ENCODE data around the gene MDK. TPM values are rescaled to one million over a fixed set of nuclear protein-coding genes. Genes with fewer than 3 reads are reported as not detected.
A peak's percentile ranks its signal among the peaks of the same experiment; 100 is the strongest.

Gene MDK
- total and polyA plus RNA-seq, 2 of the 13 experiments (the other 11 are each of a cell fraction or from before 2014, with no cell fraction given): 312 to 407 TPM

DNA sequence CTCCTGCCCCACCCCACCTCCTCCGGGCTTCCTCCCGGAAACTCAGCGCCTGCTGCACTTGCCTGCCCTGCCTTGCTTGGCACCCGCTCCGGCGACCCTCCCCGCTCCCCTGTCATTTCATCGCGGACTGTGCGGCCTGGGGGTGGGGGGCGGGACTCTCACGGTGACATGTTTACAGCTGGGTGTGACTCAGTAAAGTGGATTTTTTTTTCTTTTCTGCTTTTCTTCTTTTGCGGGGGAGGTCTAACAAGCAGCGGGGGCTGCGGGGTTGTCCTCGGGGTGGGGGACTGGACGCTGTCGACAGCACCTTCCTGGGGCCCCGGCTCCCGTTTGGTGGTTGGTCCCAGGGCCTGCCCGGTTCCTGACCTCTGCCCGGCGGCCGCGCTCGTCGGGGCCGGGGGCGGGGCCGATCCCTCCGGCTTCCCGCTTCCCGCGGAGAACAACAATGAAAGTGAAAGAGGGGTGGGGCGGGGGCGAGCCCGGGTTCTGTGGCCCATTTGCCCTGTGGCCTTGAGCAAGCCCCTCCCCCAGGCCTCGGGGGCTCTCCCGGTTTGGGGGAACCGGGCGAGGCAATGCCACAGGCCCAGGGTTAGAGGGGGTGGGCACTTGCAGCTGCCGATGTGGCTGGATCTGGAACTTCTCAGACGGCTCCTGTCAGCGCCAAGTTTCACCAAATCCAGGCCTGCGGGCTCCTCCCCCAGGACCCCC lies 975 bp upstream of the MDK start (continued):
- TF ChIP-seq, protein P1, sequence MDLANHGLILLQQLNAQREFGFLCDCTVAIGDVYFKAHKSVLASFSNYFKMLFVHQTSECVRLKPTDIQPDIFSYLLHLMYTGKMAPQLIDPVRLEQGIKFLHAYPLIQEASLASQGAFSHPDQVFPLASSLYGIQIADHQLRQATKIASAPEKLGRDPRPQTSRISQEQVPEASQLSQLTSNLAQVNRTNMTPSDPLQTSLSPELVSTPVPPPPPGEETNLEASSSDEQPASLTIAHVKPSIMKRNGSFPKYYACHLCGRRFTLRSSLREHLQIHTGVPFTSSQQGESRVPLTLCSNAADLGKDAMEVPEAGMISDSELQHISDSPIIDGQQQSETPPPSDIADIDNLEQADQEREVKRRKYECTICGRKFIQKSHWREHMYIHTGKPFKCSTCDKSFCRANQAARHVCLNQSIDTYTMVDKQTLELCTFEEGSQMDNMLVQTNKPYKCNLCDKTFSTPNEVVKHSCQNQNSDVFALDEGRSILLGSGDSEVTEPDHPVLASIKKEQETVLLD (CRISPR knock-in tag; IDR thresholded peaks at IDR 0.05; ENCODE audit: low read depth): peak; percentile 81
- TF ChIP-seq, protein P2, sequence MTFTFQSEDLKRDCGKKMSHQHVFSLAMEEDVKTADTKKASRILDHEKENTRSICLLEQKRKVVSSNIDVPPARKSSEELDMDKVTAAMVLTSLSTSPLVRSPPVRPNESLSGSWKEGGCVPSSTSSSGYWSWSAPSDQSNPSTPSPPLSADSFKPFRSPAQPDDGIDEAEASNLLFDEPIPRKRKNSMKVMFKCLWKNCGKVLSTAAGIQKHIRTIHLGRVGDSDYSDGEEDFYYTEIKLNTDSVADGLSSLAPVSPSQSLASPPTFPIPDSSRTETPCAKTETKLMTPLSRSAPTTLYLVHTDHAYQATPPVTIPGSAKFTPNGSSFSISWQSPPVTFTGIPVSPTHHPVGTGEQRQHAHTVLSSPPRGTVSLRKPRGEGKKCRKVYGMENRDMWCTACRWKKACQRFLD (CRISPR knock-in tag; IDR thresholded peaks at IDR 0.05; ENCODE audit: borderline replicate concordance): no peak
- TF ChIP-seq YEATS2 (CRISPR knock-in tag; IDR thresholded peaks at IDR 0.05; ENCODE audit: borderline replicate concordance) (peak; percentile 57; the same call in 1 of the 2 replicates), SP4 (CRISPR knock-in tag; IDR thresholded peaks at IDR 0.05) (no peak; the same call in 1 of the 2 replicates), ZNF605 (CRISPR knock-in tag; IDR thresholded peaks at IDR 0.05) (no peak), ZSCAN12 (CRISPR knock-in tag; IDR thresholded peaks at IDR 0.05) (no peak), SMAD1 (CRISPR knock-in tag; IDR thresholded peaks at IDR 0.05; ENCODE audit: borderline replicate concordance, low read depth) (no peak), ZNF652 (CRISPR knock-in tag; IDR thresholded peaks at IDR 0.05; ENCODE audit: borderline replicate concordance, low read depth) (no peak), NR2F2 (IDR thresholded peaks at IDR 0.05; ENCODE audit: borderline replicate concordance, low read depth) (no peak), ZNF713 (CRISPR knock-in tag; IDR thresholded peaks at IDR 0.05) (peak; percentile 46; the same call in 1 of the 2 replicates), SRF (IDR thresholded peaks at IDR 0.05; ENCODE audit: low read depth, low read length) (no peak), SMAD3 (CRISPR knock-in tag; IDR thresholded peaks at IDR 0.05) (0 out of 2 replicates have a peak, but pooled peaks have one; percentile 35)
- TF ChIP-seq, protein P3, sequence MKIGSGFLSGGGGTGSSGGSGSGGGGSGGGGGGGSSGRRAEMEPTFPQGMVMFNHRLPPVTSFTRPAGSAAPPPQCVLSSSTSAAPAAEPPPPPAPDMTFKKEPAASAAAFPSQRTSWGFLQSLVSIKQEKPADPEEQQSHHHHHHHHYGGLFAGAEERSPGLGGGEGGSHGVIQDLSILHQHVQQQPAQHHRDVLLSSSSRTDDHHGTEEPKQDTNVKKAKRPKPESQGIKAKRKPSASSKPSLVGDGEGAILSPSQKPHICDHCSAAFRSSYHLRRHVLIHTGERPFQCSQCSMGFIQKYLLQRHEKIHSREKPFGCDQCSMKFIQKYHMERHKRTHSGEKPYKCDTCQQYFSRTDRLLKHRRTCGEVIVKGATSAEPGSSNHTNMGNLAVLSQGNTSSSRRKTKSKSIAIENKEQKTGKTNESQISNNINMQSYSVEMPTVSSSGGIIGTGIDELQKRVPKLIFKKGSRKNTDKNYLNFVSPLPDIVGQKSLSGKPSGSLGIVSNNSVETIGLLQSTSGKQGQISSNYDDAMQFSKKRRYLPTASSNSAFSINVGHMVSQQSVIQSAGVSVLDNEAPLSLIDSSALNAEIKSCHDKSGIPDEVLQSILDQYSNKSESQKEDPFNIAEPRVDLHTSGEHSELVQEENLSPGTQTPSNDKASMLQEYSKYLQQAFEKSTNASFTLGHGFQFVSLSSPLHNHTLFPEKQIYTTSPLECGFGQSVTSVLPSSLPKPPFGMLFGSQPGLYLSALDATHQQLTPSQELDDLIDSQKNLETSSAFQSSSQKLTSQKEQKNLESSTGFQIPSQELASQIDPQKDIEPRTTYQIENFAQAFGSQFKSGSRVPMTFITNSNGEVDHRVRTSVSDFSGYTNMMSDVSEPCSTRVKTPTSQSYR (CRISPR knock-in tag; IDR thresholded peaks at IDR 0.05; ENCODE audit: borderline replicate concordance): peak; percentile 84
- TF ChIP-seq, protein P4, sequence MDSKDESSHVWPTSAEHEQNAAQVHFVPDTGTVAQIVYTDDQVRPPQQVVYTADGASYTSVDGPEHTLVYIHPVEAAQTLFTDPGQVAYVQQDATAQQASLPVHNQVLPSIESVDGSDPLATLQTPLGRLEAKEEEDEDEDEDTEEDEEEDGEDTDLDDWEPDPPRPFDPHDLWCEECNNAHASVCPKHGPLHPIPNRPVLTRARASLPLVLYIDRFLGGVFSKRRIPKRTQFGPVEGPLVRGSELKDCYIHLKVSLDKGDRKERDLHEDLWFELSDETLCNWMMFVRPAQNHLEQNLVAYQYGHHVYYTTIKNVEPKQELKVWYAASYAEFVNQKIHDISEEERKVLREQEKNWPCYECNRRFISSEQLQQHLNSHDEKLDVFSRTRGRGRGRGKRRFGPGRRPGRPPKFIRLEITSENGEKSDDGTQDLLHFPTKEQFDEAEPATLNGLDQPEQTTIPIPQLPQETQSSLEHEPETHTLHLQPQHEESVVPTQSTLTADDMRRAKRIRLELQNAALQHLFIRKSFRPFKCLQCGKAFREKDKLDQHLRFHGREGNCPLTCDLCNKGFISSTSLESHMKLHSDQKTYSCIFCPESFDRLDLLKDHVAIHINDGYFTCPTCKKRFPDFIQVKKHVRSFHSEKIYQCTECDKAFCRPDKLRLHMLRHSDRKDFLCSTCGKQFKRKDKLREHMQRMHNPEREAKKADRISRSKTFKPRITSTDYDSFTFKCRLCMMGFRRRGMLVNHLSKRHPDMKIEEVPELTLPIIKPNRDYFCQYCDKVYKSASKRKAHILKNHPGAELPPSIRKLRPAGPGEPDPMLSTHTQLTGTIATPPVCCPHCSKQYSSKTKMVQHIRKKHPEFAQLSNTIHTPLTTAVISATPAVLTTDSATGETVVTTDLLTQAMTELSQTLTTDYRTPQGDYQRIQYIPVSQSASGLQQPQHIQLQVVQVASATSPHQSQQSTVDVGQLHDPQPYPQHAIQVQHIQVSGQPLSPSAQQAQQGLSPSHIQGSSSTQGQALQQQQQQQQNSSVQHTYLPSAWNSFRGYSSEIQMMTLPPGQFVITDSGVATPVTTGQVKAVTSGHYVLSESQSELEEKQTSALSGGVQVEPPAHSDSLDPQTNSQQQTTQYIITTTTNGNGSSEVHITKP (CRISPR knock-in tag; IDR thresholded peaks at IDR 0.05; ENCODE audit: low read depth): peak; percentile 78
- TF ChIP-seq, protein P5, sequence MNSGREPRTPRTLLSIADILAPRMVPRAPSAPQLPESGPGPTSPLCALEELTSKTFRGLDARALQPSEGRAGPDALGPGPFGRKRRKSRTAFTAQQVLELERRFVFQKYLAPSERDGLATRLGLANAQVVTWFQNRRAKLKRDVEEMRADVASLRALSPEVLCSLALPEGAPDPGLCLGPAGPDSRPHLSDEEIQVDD (CRISPR knock-in tag; IDR thresholded peaks at IDR 0.05; ENCODE audit: borderline replicate concordance): no peak
- TF ChIP-seq, protein P6, sequence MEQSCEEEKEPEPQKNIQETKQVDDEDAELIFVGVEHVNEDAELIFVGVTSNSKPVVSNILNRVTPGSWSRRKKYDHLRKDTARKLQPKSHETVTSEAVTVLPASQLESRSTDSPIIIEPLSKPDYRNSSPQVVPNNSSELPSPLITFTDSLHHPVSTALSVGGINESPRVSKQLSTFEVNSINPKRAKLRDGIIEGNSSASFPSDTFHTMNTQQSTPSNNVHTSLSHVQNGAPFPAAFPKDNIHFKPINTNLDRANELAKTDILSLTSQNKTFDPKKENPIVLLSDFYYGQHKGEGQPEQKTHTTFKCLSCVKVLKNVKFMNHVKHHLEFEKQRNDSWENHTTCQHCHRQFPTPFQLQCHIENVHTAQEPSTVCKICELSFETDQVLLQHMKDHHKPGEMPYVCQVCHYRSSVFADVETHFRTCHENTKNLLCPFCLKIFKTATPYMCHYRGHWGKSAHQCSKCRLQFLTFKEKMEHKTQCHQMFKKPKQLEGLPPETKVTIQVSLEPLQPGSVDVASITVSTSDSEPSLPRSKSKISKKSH (CRISPR knock-in tag; IDR thresholded peaks at IDR 0.05; ENCODE audit: borderline replicate concordance): 0 out of 2 replicates have a peak, but pooled peaks have one; percentile 31

Data from HepG2 (cell line).